Stimulated activated CD8-positive, alpha-beta memory T cell treated with anti-CD3 and anti-CD28 coated beads, Interleukin-12 subunit alpha, Interleukin-12 subunit beta, amount 100 ng/mL, for 4 hours (primary cell): ENCODE data around the gene ATP8B1.
"Not testable (repeated sequence)": the region's sequence is repeated elsewhere in the genome, so short reads cannot be mapped to it uniquely, and the experiment has no call there.

Experiments
- DNase-seq: peaks from one replicate; pipeline ENCODE4 v3.0.0-alpha.2; 2020; ENCODE audit warnings: low read depth

The ATP8B1 gene

DNA sequence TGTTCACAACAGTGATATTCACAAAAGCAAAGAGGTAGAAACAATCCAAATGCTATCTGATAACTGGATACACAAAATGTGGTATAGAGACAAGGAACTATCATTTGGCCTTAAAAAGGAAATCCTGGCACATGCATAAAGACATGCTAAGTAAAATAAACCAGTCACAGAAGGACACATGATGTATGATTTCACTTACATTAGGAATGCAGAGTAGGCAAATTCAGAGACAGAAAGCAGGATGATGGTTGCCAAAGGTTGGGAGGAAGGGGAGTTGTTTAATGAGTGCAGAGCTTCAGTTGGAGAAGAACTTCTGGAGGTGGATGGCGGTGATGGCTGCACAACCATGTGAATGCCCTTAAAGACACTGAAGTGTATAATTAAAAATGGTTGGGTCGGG, 38.1 kb downstream of the ATP8B1 start:
- no peak for DNase-seq

DNA sequence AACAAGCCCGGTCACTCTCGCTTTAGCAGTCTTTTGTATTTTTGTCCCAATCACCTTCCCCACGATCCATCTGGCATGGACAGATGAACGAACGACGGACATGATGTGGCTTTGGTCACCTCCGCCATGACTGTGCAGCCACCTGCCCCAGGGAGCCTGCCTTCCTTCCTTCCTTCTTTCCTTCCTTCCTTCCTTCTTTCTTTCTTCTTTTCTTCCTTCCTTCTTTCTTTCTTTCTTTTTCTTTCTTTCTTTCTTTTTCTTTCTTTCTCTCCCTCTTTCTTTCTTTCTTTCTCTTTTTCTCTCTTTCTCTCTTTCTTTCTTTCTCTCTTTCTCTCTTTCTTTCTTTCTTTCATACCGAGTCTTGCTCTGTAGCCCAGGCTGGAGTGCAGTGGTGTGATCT, 39.0 kb downstream of the ATP8B1 start:
- no peak for DNase-seq

DNA sequence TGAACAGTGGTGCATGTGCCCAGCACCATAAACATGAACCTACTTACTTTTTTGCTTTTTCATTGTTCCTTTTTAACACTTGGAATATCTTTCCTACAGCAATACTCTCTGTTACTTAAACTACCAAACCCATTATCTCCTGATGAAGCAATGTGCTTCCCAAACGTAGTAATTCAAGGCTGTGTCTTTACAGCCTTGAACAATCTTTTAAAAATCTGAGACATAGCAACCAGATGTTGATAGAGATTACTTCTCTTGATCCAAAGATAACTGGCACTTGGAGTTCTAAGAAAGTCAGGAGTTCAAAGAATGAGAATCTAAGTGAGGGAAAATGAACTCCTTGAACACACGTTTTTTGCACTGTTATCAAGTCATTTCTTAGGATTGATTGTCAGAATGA, 40.4 kb downstream of the ATP8B1 start:
- DNase-seq, result no peak

DNA sequence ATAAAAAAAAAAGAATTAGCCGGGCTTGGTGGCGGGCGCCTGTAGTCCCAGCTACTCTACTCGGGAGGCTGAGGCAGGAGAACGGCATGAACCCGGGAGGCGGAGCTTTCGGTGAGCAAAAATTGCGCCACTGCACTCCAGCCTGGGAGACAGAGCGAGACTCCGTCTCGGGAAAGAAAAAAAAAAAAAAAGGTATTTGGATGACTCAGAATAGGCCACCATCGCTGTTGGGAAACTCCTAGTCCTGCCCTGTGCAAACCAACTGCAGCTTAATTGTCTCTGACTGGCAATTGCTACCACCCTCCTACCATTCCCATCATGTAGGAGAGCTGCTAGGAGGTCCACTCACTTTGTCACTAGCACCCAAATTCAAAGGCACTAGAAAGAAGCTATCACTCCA, 43.5 kb downstream of the ATP8B1 start:
- DNase-seq, result no peak

DNA sequence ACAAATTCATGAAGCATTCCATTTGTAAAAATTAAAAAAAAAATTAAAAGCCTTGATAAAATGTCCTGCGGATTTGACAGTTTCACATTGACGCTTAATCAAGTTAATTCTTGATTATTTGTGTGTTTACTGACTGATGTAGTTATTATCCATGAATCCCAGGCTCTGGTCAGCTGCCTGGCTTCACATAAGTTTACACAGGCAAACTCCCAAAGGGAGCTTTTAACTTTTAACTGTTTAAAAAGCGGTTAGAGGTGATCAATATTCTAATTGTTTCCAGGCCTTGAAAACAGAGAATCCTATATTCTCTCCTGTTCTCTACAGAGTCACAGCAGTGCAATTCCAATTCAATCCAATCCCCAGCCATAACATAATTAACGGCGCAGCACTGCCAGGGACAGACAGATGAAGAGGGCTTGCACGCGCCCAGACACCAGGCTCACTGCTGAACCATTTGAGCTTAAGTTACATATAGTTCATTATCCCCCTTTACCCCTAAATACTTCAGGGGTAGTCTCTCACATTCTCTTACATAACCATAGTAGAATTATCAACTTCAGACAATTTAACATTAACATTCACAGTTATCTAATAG, 47.5 kb downstream of the ATP8B1 start:
- no peak for DNase-seq

DNA sequence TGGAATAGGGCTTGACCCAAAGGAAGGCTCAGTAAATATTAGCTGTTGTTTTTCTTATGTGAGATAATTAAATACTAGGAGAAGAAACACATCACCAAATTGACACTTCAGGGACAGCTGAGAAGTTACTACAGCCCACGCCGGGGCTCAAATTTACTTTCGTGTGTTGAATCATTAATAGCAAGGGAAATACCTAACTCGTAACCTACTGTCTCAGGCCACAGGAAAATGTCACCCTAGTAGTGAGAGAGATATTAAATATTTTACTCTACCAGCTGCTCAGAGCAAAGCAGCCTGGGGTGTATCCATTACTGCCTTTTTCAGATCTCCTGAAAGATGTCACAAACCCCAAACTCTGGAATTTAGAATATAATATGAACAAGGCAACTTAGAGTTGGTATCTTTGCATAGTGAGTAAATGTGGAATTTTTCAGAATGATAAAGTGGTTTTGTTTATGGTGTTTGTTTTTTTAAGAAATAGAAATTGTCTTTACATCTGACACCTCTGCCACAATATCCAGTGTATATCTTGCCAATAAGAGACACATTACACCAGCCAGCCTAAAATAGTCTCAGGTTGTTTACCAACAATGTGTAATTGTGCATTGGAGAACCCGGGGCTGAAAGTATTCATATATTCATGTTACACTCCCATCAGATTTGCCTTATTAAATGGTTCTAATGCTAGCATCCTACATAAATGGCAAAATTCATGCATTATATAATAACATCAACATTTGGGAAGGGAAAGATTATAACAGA, 48.4 kb downstream of the ATP8B1 start:
- no peak for DNase-seq

DNA sequence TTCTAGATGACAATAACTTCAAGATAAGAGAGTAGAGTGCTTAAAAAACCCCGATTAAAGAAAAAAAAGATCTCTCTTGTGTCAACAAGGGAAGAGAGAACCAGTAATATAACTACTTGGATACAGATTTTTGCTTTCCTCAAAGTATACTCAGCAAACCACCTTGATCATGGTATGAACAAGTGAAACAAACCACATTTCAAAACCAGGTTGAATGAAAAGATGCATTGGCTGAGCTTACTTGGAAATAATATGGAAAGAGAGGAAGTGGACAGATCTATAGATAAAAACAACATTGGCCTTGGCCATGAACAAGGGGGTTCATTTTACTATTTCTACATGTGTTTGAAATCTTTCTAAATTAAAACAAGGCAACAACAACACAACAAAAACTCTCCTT, 50.1 kb downstream of the ATP8B1 start:
- DNase-seq, result no peak

DNA sequence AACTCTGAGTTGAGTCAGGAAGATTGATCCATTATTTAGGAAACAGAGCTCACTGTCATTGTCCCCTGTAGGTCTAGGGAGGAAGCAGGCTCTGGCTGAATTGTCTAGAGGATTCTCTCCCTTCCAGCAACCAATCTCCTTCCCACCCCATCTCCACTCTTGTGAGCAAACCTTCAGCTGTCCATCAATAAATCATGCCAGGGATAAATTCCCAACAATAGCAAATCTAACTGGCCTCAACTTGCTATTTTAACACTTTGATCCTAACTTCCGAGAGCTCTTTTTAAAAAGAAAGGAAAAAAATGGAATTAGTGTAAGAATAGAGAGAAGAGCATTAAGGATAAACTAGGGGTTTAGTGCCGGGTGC, 53.5 kb downstream of the ATP8B1 start:
- DNase-seq, result no peak

DNA sequence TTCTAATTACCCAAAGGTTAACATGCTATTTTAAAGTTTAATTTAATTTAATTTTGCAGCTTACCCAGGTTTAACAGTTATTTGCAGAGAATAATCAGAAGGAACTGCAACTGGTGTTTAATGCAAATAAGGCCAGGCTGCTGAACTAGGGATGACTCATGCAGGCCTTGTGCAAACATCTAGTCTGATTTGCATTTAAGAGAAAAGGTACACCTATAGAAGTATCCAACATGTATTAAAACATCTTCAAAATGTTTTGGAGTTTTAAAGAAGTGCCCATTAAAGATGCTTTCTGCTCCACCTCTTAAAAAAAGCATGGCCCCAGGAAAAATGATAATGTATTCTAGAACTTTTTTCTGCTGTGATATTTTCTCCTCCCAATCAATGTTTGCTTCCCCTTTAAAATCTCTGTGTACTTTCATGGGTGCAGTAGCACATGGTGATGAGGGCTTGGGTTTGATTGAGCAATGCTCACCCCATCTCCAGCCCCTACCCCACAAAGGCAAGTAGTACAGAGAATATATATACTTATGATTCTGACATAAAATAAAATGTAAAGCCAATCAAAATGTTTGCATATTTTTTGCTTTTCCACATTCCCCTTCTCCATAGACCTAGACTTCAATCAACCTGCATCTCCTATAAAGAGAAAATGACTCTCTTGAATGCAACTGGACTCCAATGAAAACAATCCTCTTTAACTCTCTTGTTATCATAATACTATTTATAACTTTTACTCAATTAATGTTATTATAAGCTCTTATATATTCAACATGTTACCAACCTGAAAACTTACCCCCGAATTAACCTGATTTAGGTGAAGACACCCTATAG, 54.1 kb downstream of the ATP8B1 start:
- DNase-seq, result no peak

DNA sequence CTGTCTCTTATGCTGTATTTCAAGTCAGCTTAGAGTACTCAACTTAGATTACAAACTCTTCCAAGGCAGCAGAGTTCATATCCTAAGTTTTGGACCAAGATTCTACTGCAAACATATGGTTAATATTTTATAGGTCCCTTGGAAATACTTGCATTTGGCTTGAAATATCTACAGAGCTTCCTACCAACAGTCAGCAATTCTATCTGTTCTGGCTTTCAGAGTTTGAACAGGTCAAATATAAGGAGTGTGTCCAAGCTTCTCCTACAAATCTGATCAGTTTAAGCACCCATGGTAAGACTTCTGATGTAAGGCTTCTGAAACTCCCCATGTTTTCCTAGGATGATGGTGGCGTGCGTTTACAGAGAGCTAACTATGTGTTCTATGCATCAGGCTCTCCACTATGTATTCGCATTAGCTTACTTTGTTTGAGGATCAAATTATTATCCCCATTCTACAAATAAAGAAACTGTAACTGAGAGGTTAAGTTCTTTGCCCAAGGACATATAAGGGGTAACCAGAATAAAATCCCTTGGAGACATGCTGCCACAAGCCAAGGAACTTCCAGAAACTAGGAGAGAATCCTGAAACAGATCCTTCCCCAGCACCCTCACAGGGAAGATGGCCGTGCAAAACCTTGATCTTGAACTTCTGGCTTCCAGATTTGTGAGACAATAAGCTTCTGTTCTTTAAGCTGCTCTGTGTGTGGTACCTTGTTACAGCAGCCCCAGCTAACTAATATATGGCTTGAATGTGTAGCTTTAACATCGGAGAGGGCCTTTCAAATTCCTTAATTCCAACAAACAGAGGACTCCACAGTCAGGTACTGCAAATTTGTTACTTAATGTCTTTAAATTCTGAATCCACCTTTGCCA, 55.1 kb downstream of the ATP8B1 start:
- no peak for DNase-seq

DNA sequence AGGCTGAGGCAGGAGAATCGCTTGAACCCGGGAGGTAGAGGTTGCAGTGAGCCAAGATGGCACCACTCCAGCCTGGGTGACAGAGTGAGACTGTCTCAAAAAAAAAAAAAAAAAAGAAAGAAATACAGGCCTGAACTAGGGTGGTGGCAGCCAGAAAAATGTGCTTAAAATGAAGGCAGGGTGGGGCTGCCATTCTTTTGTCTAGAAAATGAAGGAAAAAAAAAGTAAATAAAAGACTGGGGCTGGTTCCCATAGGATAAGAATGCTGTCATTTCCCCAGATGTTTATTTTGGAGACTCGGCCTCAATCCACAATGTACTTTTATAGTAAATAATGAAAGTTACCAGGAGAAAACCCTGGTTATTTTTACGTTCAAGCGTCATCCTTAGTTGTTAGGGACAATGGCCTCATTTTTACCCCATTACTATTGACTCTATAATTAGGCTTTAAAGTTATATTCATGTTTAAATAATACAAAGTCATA, 58.9 kb downstream of the ATP8B1 start:
- DNase-seq, result no peak

DNA sequence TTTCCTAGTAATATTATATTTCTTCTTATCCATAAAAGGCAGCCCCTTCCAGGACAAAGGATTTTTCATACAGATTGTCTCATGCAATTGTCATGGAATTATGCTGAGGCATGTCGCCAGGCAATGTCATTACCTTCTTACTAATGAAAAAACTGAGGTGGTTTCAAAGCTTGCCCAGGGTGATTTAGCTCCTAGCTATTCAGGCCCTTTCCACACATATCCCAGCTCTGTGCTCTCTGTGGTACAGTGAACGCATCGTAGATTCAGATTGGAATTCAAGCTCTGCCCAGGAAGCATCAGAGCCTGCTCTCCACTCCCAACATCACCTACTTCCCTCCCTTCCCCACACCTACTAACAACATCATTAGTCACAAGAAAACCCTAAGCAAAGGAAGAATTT, 60.1 kb downstream of the ATP8B1 start:
- no peak for DNase-seq

DNA sequence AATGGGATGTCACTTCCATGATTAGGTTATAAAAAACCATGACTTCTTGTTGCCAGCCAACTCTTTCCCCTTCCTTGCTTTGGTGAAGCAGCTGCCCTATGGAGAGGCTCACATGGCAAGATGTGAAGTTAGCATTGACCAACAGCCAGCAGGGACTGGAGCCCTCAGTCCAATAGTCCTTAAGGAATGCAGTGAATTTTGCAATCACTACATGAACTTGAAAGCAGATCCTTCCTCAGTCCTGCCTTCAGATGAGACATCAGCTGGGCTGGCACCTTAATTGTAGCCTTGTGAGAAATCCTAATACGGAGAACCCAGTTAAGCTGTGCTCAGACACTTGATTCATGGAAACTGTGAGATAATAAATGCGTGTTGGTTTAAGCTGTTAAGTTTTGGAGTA, 61.8 kb downstream of the ATP8B1 start:
- no peak for DNase-seq

DNA sequence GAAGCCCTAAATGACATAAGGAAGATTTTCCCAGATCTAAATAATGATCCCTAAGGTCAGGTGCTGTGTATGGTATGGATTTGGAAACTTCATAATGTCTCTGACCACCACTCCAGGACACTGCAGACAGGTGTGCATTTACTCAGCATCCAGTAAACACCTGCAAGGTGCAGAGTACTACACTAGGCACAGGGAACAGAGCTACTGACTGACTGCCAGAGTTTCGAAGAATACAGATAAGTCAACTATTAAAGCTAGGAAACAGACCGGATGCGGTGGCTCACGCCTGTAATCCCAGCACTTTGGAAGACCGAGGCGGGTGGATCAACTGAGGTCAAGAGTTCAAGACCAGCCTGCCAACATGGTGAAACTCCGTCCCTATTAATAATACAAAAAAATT, 65.0 kb downstream of the ATP8B1 start:
- DNase-seq, result no peak

DNA sequence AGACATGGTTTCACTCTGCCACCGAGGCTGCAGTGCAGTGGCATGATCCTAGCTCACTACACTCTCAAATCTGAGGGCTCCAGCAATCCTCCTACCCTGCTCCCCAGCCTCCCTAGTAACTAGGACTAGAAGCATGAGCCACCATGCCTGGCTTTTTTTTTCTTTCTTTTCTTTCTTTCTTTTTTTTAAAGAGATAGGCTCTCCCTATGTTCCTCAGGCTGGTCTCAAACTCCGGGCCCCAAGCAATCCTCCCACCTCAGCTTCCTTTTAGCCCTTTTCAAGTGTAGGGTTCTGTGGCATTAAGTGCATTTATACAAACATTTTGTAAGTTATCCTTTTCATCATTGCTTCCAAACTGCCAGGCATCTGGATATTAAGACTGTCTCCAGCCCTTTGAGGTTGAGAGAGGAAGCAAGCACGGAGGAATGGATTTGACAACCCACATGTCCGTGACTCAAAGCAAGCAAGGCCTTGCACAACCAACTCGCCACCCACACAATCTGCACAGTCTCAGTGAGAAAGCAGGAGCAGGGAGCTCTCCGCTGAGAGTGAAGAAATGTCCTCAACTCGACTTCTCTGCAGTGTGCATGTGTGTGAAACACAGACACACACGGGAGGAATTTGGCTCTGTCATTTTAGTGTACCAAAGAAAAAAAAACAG, 65.6 kb downstream of the ATP8B1 start:
- DNase-seq, result no peak

DNA sequence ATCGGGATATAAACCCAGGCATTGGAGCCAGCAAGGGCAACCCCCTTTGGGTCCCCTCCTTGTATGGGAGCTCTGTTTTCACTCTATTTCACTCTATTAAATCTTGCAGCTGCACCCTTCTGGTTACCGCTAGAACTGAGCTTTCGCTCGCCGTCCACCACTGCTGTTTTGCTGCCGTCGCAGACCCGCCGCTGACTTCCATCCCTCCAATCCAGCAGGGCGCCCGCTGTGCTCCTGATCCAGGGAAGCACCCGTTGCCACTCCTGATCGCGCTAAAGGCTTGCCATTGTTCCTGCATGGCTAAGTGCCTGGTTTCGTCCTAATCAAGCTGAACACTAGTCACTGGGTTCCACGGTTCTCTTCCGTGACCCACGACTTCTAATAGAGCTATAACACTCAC, 68.1 kb downstream of the ATP8B1 start:
- DNase-seq, result not testable (repeated sequence)

DNA sequence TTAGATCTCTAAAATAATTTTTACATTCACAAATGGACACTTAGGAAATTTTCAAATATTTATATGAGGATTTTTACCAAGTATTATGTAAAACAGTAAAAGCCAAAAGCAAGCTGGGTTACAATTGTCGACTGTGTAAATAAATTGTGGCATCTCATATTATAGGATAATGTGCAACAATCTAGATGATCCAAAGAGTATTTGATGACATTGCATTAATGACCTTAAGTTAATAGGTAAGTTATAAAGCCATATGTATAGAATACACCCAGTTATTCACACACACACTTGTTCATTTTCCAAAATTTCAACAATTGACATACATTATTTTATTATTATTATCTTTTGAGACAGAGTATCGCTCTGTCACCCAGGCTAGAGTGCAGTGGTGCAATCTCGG, 69.3 kb downstream of the ATP8B1 start:
- no peak for DNase-seq

DNA sequence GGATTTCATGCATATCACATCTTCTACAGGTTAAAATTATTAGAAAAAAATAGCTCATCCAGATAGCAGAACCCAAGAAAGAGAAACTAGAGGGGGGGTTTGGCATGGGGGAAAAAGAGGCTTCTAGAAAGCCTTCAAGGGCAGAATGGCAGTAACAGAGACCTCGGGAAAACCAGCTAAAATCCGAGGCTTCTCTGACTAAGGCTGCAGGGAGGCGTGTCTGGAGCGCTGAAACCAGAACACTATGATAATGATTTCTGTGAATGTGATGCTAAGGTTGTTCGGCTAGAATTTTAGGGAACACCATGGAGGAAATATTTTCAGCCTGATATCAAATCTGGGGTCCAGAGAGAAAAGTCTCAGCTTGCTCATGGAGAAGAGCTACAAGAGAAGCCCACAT, 73.0 kb downstream of the ATP8B1 start:
- DNase-seq, result no peak

DNA sequence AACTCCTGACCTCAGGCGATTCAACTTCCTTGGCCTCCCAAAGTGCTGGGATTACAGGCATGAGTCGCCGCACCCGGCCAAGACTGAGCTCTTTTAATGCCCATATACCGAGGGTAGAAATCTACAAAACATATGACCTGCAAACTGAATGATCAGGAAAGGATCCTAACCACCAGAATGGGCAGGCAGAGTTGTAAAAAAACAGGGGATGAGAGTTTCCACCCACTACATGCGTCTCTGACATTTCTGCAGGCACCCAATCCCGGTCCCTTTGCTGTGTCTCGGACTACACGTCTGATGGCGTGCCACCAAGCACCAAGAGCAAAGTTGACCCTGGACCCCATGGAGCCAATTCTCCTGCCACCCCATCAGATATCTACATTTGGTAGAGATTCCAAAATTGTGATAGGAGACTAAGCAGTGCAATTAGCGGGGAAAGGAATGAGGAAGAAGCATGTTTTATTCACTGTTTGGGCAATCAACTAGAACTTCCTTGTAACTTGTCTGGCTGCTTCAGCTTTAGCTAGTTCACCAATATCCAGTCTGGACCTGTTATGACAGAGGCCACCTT, 74.1 kb downstream of the ATP8B1 start:
- no peak for DNase-seq

DNA sequence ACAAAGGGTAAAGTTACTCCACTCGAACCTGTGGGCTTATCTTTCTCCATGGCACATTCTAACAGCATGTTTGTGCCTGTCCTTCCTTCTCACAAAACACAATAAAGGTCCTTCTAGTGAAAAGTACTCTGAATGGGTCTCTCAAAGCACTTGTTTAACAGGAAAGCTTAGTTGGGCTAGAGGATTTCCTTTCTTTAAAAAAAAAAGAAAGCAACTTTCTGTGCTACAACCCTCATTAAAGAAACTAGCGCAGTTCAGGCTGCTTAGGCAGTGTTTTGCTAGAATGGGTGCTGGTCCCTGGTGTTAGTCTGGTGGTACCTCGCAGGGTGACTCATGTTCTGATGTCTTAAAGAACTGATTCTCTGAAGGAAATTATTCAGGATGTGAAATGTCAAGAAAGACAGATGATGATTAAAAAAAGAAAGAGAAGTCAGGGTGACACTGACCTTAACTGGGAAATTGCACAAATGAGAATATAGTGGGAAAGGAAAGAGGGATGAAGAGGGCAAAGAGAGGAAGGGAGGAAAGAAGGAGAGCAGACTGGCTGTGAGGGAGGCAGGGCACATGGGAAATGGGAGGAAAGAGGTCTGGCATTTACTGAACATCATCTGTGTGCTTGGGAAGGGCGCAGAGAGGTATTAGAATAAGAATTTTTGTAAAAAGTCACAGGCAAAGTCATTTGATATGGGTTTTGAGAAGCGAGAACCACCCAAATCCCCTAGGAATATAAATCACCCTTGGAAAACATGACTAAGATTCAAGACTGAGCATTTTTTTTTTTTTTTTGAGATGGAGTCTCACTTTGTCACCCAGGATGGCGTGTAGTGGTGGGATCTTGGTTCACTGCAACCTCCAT, 74.9 kb downstream of the ATP8B1 start:
- DNase-seq, result no peak
